Stimulated activated CD8-positive, alpha-beta memory T cell treated with anti-CD3 and anti-CD28 coated beads, Interleukin-15, amount 100 ng/mL, for 24 hours (primary cell): ENCODE measurements around the gene NOSIP.

Experiments
- DNase-seq: peaks from one replicate; pipeline ENCODE4 v3.0.0-alpha.2; 2020; ENCODE audit warnings: low read depth

The NOSIP gene

DNA sequence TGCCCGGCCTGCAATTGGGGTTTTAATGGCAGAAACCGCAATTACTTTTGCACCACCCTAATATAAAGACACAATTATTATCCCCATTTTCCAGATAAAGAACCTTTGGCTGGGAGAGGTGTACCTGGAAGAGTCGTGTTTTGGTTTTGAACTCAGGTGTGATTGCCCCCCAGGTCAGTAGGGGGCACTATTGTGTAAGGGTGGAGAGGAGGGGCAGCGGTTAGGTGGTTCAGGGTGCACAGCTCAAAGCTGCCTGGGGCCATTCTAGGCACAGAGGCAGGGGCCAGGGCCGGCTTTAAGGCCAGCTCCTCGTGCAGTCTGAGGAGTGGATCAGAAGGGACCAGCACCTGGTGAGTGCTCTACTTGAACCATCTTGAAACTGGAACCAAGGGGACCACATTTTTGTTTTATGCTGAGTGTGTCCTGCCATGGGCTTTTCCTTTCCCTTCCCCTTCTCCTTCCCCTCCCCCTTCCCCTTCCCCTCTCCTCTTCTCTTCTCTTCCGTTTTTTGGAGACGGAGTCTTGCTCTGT, 73.7 kb downstream of the NOSIP start:
- DNase-seq, result peak; percentile 41
